RWPE1 (cell line): ENCODE results near the gene LSM14B.

Experiments
- CTCF ChIA-PET: fragments of 350-600 bp; sonication (Branson Sonifier 250); formaldehyde crosslinking; extraction: SDS; loops from one replicate; lab custom pipeline; 2021; lab: Yijun Ruan, JAX
- POLR2A ChIA-PET: fragments of 400-600 bp; formaldehyde crosslinking; extraction: SDS; loops from one replicate; lab custom pipeline; 2020; ENCODE audit warnings: antibody characterized with exemption; ENCODE audit not compliant: low non-redundant PET; lab: Yijun Ruan, JAX
- DNase-seq: peaks from one replicate; pipeline ENCODE4 v3.0.0; 2012; ENCODE audit warnings: low spot score
- H3K27ac ChIP-seq: fragments of 450-650 bp; 2 replicates; pipeline ENCODE4 v1.5.1; 2017
- TF ChIP-seq, protein P1 (sequence below): fragments of 450-650 bp; conservative IDR thresholded peaks from 2 replicates; pipeline ENCODE4 v1.5.1; 2017; ENCODE audit warnings: low read depth, mild to moderate bottlenecking

Gene LSM14B

DNA sequence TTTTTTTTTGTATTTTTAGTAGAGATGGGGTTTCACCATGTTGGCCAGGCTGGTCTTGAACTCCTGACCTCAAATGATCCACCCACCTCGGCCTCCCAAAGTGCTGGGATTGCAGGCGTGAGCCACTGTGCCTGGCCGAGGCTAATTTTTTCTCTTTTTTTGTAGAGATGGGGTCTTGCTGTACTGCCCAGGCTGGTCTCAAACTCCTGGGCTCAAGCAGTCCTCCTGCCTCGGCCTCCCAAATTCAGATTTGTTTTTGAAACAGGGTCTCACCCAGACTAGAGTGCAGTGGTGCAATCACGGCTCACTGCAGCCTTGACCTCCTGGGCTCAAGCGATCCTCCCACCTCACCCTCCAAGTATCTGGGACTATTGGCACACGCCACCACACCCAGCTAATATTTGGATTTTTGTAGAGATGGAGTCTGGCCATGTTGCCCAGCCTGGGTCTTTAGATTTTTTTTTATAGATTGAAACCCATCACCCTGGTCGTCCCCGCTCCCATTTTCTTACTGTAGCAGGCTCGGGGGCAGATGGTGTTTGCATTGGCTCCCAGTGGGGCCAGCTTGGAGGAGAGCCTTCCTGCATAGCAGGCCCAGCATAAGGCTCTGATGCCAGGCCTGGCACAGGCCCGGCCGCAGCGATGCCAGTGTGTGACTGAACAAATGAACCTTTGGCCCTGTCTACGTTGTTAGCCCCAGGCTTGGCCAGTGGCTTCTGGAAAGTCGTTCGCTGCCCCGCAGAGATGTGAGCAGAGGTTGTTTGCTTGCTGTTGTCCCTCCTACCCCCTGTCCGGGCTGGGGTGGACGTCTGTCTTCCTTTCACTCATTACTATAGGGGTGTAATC lies 56.3 kb downstream of the LSM14B start:
- H3K27ac ChIP-seq, result 0 out of 2 replicates have a peak overlapping the region, but pooled peaks have one; percentile 1
- TF ChIP-seq, protein P1, sequence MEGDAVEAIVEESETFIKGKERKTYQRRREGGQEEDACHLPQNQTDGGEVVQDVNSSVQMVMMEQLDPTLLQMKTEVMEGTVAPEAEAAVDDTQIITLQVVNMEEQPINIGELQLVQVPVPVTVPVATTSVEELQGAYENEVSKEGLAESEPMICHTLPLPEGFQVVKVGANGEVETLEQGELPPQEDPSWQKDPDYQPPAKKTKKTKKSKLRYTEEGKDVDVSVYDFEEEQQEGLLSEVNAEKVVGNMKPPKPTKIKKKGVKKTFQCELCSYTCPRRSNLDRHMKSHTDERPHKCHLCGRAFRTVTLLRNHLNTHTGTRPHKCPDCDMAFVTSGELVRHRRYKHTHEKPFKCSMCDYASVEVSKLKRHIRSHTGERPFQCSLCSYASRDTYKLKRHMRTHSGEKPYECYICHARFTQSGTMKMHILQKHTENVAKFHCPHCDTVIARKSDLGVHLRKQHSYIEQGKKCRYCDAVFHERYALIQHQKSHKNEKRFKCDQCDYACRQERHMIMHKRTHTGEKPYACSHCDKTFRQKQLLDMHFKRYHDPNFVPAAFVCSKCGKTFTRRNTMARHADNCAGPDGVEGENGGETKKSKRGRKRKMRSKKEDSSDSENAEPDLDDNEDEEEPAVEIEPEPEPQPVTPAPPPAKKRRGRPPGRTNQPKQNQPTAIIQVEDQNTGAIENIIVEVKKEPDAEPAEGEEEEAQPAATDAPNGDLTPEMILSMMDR, result no peak
- CTCF ChIA-PET, result no interaction called here
- DNase-seq, result no peak
- POLR2A ChIA-PET, result no interaction called here

GRCh38 chr20:62179162-62179504 lies 56.9 kb downstream of the LSM14B start:
- H3K27ac ChIP-seq, result 0 out of 2 replicates have a peak overlapping the region, but pooled peaks have one; percentile 1
- DNase-seq, result no peak
- ChIA-PET POLR2A (no interaction called here), CTCF (no interaction called here)
- TF ChIP-seq, protein P1, result no peak

DNA sequence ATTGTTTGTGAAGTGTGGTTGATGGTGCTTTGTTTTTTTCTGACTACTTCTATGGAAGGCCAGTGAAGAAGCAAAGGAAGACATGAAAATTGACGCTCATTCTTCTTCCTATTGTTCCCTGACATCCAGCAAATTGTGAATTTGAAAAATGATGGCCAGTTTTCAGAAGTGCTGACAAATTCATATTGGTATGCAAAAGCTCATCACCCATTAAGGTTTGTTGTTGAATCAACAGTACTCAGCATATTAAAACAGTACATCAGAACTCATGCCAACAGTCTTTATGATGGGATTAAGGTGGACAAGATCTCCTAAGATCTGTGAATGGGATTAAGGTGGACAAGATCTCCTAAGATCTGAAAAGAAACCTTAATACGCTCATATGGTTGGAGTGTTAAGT lies 59.5 kb downstream of the LSM14B start:
- ChIA-PET POLR2A (no interaction called here), CTCF (no interaction called here)
- DNase-seq, result peak; percentile 17
- TF ChIP-seq, protein P1, result no peak
- no peak overlapping the region for H3K27ac ChIP-seq

- POLR2A ChIA-PET, result no interaction called here
- TF ChIP-seq, protein P1, result no peak
- peak within 1 kb of the TSS; percentile 91 for H3K27ac ChIP-seq
- CTCF ChIA-PET, result interaction anchor here (0.5 kb wide), 1 partner anchor 12 kb away, joined by 3 read pairs; no protein-coding TSS in a partner anchor
- peak; percentile 100 for DNase-seq
Observed at GRCh38 chr20:62182469-62183425, 60.5 kb downstream of the LSM14B start, which contains the start of gene MTG2. Gene MTG2 (plus strand): TSS chr20:62183028. CDS start chr20:62193421, 10,393 bp downstream.

- DNase-seq, result no peak
- POLR2A ChIA-PET, result no interaction called here
- TF ChIP-seq, protein P1, result no peak
- CTCF ChIA-PET, result interaction anchor here (0.5 kb wide), 1 partner anchor 13 kb away, joined by 3 read pairs; no protein-coding TSS in a partner anchor
- H3K27ac ChIP-seq, result peak overlapping the region; percentile 91
Observed at GRCh38 chr20:62183426-62184142, 61.3 kb downstream of the LSM14B start.
